ENCODE results near the gene MYBPHL. TPM values are rescaled to one million over a fixed set of nuclear protein-coding genes. Genes with fewer than 3 reads are reported as not detected.

MYBPHL gene
- total and polyA plus RNA-seq, 2 of the 13 experiments (the other 11 are each of a cell fraction or from before 2014, with no cell fraction given): 3.7 to 3.8 TPM

- TF ChIP-seq, protein P1, sequence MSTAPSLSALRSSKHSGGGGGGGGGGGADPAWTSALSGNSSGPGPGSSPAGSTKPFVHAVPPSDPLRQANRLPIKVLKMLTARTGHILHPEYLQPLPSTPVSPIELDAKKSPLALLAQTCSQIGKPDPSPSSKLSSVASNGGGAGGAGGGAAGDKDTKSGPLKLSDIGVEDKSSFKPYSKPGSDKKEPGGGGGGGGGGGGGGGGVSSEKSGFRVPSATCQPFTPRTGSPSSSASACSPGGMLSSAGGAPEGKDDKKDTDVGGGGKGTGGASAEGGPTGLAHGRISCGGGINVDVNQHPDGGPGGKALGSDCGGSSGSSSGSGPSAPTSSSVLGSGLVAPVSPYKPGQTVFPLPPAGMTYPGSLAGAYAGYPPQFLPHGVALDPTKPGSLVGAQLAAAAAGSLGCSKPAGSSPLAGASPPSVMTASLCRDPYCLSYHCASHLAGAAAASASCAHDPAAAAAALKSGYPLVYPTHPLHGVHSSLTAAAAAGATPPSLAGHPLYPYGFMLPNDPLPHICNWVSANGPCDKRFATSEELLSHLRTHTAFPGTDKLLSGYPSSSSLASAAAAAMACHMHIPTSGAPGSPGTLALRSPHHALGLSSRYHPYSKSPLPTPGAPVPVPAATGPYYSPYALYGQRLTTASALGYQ (CRISPR knock-in tag; IDR thresholded peaks at IDR 0.05): peak; percentile 23; the same call in 1 of the 2 replicates
- no peak for TF ChIP-seq MZF1 (CRISPR knock-in tag; IDR thresholded peaks at IDR 0.05; ENCODE audit: borderline replicate concordance)
- TF ChIP-seq ZBTB1 (CRISPR knock-in tag; IDR thresholded peaks at IDR 0.05; ENCODE audit: borderline replicate concordance): peak; percentile 57; the same call in 1 of the 2 replicates
- peak; percentile 66; the same call in 1 of the 2 replicates for TF ChIP-seq HOXA3 (CRISPR knock-in tag; IDR thresholded peaks at IDR 0.05)
- no peak; the same call in 1 of the 2 replicates for TF ChIP-seq HNF4A (CRISPR knock-in tag; IDR thresholded peaks at IDR 0.05)
- TF ChIP-seq SMAD3 (CRISPR knock-in tag; IDR thresholded peaks at IDR 0.05): peak; percentile 60; the same call in 1 of the 2 replicates
- TF ChIP-seq, protein P2, sequence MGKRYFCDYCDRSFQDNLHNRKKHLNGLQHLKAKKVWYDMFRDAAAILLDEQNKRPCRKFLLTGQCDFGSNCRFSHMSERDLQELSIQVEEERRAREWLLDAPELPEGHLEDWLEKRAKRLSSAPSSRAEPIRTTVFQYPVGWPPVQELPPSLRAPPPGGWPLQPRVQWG (CRISPR knock-in tag; IDR thresholded peaks at IDR 0.05; ENCODE audit: borderline replicate concordance, low read depth): no peak
- TF ChIP-seq, protein P3, sequence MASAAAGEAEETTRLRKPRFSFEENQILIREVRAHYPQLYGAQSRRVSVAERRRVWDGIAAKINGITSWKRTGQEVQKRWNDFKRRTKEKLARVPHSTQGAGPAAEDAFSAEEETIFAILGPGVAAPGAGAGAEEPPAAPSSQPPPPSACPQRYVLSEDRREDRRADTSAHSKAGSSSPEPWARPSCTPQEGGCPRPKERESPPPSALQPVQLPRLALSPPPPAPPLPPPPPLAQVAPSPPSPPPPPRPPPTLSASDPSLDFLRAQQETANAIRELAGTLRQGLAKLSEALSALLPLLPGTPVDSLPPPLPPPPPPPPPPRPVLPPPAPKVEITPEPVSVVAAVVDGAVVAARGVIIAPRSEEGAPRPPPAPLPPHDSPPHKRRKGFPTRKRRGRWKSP (CRISPR knock-in tag; IDR thresholded peaks at IDR 0.05): peak; percentile 60; the same call in 1 of the 2 replicates
- peak; percentile 69 for TF ChIP-seq PHF20 (CRISPR knock-in tag; IDR thresholded peaks at IDR 0.05)
- no peak for TF ChIP-seq ZBTB40 (IDR thresholded peaks at IDR 0.05)
- TF ChIP-seq ZBTB40 (CRISPR knock-in tag; IDR thresholded peaks at IDR 0.05): peak; percentile 42; the same call in 1 of the 2 replicates
- no peak for TF ChIP-seq SMARCE1 (IDR thresholded peaks at IDR 0.05; ENCODE audit: borderline replicate concordance)
- TF ChIP-seq, protein P4, sequence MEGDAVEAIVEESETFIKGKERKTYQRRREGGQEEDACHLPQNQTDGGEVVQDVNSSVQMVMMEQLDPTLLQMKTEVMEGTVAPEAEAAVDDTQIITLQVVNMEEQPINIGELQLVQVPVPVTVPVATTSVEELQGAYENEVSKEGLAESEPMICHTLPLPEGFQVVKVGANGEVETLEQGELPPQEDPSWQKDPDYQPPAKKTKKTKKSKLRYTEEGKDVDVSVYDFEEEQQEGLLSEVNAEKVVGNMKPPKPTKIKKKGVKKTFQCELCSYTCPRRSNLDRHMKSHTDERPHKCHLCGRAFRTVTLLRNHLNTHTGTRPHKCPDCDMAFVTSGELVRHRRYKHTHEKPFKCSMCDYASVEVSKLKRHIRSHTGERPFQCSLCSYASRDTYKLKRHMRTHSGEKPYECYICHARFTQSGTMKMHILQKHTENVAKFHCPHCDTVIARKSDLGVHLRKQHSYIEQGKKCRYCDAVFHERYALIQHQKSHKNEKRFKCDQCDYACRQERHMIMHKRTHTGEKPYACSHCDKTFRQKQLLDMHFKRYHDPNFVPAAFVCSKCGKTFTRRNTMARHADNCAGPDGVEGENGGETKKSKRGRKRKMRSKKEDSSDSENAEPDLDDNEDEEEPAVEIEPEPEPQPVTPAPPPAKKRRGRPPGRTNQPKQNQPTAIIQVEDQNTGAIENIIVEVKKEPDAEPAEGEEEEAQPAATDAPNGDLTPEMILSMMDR (CRISPR knock-in tag; IDR thresholded peaks at IDR 0.05): peak; percentile 59
- TF ChIP-seq ZNF383 (CRISPR knock-in tag; IDR thresholded peaks at IDR 0.05; ENCODE audit: borderline replicate concordance): no peak
Measured at GRCh38 chr1:109282952-109283747, 23.7 kb downstream of the MYBPHL start, which contains the start of gene PSRC1 (continued).
